HG02759 (cell line): ENCODE results near the gene CDIP1.
A peak's percentile ranks its signal among the peaks of the same experiment; 100 is the strongest.

ENCODE experiments used
- ATAC-seq: cut with Tn5 transposase; IDR thresholded peaks from one replicate; pipeline ENCODE4 v1.9.1; 2021; ENCODE audit warnings: mild to moderate bottlenecking, moderate library complexity; ENCODE audit not compliant: unreplicated experiment

The CDIP1 gene

DNA sequence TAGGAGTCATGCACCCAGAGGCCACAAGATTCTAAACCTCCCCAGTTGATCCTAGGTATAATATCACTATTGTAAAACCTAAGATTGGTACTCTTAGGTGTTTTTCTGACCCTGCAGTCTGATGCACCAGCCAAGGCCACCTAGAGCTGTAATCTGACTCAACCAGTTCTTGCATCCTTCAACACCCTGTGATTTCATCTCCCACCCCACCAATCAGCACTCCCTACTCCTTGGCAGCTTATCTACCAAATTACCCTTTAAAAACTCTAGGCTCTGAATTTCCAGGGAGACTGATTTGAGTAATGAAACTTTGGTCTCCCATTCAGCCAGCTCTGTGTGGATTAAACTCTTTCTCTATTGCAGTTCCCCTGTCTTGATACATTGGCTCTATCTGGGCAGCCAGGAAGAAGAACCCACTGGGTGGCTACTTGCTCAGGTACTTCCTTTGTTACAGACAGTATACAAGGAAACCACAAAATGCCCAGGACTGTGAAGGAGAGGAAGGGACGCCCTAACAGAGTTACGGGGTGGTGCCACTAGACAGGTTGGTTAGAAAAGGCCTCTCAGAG is 1.2 kb upstream of the CDIP1 start:
- no peak for ATAC-seq

DNA sequence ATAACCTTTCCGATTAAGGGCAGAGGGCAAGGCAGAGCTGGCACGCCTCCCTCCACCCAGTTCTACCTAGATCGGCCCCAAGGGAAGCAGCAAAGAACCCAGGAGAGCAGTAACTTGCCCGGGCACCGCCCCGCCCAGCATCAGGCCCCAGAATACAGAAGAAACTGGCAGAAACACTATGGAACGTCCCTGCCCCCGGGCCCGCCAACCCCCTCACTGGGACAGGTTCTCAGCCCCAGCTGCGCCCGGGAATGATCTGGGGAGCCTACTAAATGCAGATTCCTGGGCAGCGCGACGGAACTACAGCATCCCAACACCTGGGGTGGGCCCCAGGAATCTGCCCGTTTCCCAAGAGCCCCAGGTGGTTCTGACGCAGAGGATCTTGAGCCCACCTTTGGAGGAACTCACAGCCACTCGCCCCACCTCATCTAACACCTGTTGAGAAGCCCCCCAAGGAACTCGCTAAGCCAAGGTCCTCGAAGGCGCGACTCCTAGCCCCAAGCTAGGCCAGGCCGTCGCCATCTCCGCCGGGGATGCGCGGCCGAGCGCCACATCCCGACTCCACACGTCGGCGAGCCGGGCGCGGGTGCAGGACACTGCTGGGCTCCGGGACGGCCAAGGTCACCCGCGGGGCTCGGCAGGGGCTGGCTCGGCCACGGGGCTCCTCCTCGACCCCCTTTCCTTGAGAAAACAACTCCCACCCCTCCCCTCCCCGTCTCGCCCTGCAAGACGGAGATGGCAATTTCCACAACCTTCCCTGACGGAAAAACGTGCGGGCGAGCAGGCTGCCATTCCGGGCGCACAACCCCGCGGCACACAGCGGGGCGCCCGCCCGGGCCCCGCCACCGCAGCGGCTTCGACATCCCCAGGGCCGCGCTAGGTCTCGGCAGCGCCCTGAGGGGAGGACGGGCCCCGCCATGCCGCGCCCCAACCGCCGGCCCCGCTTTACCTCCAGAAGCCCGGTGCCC is 913 bp downstream of the CDIP1 start:
- peak; percentile 44 for ATAC-seq

DNA sequence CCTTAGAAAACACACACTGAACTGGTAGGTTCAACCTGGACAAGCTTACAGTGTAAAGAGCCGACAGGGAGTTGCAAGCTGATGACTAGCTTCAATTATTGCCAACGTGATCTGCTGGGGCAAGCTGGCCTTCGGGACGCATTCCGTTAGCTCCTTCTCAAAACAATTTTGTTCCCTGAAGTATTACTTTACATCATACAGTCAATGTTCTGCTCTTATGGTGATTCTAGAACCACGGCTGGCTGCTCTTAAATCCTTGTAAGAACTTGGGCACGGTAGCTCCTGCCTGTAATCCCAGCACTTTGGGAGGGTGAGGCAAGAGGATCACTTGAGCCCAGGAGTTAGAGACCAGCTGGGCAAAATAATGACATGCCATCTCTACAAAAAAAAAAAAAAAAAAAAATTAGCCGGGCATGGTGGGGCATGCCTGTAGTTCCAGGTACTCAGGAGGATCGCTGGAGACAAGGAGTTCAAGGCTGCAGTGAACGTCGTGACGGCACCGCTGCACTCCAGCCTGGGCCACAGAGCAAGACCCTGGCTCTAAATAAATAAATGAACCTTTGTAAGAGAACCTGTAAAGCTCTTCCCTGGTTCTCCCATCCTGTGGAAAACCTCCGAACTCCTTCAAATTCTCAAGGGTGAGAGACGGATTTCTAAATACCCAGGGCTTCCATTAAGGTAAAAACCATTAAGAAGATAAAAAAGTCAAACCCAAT is 2.0 kb downstream of the CDIP1 start:
- ATAC-seq = no peak

DNA sequence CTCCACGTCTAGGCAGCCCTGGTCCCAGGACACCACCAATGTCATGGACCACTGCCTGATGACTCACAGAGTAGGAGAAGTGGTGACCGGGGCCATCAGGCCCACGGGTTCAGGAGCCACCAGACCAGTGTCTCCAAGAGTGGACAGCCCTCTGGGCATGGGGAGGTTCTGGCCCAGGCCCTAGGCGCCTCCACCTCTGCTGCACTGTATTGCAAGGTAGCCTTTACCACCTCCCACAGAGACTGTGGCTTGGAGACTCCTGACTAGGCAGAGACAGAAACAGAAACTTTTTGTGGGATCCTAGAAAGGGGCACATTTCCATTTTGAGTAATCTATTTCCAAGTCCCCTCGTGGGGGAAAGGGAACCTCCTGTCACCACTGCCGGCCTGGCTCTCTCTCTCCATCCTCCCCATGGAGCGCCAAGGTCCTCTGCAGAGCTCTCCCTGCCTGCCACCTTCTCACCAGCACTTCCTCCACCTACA is 2.9 kb downstream of the CDIP1 start:
- ATAC-seq = no peak

DNA sequence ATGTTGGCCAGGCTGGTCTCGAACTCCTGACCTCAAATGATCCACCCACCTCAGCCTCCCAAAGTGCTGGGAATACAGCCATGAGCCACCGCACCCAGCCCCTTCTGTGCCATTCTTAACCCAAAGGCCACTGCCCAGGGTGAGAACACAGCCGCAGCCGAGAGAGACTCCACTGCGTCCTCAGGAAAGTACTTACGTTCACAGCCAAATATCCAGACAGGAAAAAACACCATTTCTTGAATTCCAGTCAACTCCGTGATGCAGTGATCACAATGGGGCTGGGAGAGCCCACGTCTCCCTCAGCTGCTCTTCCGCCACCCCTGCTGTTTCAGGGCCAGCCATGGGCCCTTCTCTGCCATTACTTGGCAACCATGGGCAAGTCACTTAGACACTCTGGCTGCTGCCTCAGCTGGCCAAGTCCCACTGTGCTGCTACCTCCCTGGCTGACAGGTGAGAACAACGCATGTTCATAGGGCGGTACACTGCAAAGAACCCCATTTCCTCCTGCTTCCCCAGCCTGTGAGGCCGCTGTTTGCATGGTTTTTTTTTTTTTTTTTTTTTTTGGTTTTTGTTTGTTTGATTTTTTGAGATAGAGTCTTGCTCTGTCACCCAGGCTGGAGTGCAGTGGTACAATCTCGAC is 4.3 kb downstream of the CDIP1 start:
- ATAC-seq = no peak

DNA sequence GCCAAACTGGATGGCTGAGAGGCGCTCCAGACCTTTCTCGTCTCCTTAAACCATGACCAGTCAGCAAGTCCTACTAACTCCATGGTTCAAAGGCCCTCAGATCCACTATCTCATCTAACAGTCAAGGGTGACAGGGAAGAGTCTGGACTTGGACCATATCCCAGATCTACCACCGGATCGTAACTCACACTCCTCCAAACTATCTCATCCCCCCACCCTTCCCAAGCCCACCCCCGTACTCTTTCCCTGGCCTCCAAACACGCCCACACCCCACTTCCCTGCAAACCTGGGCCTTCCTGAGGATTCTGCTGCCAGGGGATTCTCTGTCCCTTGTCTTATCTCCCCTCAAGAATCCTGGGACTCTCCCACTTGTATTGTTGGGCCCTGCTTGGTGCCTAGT is 5.1 kb downstream of the CDIP1 start:
- ATAC-seq = no peak

DNA sequence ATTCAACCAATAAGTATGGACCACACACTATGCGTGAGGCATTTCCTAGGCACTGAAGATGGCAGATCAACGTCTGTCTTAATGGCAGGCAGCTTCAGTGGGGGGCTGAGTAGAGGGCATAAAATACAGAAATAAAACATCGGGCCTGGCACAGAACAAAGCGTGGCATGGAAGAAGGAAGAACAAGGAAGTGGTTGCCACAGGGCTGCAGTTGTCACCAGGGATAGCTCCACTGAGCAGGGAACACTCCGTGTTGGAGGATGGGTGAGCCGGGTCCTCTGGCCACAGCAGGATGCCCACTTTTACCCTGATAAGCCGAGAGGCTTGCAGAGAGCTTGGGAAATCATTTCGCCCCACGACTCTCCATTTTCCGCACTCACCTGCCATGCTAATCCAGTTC is 6.3 kb downstream of the CDIP1 start:
- no peak for ATAC-seq

DNA sequence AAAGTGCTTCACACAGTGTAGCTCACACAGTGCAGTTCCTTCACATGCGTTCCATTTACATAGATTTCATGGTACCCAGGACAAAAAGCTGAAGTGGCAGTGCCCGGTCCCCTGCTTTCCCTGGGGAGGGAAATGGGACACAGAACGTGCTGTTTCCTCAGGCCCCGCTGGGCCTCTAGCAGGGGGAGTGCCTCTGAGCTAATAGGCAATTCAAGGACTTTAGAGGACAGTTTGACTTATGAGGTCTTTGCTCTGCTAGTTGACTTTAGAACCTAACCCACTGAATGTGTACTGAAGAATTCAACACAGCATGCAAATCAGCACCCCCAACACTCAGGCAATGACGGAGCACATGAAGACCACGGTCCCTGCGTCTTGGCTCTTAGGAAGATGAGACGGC is 6.8 kb downstream of the CDIP1 start:
- no peak for ATAC-seq

DNA sequence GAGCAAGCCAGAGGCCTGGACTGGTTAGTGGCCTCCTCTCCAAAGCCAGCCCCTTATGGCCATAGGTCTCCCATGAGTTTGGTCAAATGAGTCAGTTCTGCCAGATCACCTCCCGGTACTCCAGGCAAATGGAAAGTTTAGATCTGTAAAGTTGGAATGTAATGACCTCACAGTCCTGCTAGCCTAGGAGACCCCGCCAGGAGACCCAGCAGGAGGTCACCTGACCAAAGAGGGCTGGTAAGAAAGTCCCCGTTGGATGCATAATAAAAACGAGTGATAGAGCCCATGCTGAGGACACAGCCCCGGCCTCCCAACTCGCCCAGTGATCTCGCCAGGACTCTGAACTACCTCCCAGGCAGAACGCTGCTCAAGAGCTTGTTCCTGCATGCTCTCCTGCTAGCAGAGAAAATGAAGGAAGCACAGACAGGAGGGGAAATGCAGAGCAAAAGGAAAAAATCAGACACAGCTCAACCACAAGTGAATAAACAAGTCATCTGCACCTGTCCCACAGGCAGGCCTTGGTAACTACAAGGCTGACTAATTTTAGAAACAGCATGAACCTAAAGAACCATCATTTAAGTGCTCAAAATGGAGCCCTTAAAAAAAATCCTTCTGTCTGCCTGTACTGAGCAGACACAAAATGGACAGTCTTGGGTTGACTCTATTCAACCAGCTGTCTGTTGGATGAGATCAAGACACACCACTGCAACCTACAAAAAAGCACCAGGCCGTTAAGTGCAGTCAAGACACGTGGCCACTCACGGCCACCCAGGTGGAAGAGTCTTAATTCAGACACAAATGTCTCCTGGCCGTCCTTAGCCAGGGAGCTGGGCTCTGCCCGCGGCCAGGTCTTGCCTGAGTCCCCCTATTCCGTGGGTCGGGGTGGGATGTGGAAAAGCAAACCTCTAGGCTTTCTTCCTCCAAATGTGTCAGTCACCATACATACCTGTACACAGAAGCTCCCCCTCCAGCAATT is 9.2 kb downstream of the CDIP1 start:
- peak; percentile 50 for ATAC-seq

DNA sequence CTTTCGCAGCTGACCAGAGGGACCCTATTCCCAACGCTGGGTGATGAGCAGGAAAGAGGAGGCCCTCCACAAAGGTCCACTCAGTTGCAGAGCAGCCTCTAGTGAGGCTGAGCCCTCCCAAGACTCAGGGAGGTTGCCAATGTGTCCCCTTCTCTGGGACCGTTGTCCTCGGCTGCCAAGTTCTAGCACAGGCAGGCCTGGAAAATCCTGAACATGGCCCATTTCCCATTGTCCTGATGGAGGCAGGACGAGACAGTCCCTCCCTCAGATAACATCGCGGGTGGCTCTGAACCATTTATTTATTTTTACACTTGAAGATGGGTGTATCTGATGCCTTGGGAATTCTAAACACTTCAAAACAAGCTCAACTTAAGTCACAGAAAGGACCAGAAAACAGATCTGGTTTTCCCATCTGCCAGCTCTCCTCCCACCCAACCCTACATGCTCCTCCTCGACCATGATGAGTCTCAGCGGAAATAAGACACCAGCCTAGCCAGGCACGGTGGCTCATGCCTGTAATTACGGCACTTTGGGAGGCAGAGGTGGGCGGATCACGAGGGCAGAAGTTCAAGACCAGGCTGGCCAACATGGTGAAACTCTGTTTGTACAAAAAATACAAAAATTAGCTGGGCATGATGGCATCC is 12.8 kb downstream of the CDIP1 start:
- no peak for ATAC-seq

DNA sequence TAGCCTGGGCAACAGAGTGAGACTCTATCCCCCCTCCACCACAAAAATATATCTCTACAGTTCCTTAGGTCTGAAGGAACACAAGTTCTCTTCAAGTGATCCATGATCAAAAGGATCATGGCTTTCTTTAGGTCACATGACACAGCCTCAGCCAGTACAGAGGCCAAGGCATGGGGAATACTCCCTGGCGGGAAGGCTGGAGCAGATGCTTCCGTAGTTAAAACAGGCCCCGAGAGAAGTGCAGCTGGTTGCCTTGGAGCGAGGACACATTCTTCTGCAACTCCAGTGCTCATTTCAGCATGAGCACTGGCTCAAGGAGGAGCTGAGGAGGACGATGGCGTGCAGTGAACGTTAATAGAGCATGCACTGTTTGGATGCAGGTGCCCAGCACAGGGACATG is 13.5 kb downstream of the CDIP1 start:
- no peak for ATAC-seq

DNA sequence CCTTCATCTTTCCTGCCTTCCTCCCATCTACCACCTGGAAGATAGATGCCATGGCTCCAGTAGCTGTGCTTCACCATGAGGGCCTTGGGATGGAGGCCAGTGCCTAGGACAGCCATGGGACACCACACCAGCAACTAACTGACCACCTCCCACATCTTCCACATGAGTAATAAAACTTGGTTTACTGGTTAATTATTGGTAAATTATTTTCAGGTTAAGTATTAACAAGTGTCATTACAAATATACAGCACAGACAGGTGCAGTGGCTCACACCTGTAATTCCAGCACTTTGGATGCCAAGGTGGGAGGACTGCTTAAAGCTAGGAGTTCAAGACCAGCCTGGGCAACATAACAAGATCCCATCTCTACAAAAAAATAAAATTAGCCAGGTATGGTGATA is 14.0 kb downstream of the CDIP1 start:
- no peak for ATAC-seq

DNA sequence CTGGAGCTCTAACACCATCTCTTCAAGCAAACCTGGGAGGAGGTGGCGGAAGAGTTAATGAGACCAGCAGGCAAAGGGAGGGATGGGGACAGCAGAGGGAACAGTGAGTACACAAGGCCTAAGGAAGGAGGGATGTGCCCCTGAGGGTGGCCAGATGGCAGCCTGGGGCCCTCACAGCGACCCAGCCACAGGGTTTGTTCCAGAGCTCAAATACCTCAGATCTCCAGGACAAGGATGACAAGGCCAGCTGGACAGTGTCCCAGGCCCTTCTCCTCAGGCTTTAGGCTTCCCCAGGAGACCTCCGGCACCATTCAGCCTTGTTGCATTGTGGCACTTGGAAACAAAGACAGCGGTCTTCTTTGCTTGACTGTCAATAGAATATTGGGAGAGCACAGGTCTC is 14.9 kb downstream of the CDIP1 start:
- ATAC-seq = no peak

DNA sequence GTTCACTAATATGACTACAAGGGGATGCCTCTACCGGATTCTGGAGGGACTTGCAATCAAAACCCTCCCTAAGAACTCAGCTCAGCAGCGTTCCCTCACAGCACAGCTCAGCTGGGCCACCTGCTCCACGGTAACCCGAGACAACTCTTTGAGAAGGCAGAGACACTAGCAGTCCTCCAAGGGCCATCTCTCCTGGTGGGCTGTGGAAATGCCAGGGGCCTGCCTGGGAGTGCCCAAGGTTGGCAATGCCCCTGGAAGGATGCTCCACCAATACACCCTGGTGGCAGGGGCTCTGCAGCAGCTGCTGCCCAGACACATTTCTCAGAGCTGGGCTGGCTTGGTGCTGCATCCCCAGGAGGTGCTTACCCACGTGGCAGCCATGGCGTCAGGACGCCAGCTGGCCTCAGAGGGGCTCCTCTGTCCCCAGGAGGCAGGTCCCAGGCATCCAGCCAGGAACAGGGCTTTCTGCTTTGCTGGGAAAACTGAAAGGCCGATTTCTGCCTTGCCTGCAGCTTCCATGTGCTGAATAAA is 16.5 kb downstream of the CDIP1 start:
- ATAC-seq = no peak

DNA sequence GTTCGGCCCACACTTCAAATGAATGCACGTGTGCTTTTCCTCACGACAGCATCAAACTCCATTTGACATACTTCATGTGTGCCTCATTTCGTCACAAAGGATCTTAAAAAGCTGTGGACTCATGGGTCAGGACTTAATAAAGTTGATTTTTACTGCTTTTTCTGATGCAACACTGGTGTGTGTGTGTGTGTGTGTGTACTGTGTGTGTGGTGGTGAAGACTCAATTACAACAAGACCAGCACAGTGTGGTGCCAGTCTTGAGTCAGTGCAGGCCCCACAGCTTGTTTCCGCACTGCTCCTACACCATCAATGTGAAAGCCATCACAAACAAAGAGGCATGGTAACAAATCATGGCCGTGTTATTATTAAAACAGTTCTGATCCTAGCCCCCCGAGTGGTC is 17.7 kb downstream of the CDIP1 start:
- ATAC-seq = no peak

DNA sequence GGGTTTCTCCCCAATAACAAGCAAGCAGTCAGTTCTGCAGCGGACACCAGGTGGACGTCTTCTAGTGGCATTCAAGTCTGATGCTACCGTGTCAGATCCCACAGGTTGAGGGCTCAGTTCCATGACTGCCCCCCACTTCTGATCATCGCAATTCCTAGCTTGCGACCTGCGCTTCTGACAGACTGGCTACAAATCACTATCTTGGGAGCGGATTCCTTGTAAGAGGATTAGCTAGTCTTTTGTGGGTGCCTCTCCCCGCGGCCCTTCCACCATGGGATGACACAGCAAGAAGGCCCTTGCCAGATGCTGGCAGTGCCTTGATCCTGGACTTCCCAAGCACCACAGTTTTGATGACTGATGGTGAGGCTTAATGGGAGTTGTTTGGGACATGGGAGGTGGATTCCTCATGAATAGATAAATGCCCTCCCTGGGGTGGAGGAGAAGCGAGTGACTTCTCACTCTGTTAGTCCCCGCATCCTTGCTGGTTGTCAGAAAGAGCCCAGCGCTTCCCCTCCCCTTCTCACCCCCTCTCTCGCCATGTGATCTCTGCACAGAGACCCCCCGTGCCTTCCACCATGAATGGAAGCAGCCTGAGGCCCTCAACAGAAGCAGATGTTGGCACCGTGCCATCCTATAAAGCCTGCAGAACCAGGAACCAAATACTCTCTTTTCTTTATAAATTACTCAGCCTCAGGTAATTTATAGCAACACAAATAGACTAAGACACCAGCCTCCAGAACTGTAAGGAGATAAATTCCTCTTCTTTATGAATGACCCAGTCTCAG is 19.1 kb downstream of the CDIP1 start:
- ATAC-seq = no peak

DNA sequence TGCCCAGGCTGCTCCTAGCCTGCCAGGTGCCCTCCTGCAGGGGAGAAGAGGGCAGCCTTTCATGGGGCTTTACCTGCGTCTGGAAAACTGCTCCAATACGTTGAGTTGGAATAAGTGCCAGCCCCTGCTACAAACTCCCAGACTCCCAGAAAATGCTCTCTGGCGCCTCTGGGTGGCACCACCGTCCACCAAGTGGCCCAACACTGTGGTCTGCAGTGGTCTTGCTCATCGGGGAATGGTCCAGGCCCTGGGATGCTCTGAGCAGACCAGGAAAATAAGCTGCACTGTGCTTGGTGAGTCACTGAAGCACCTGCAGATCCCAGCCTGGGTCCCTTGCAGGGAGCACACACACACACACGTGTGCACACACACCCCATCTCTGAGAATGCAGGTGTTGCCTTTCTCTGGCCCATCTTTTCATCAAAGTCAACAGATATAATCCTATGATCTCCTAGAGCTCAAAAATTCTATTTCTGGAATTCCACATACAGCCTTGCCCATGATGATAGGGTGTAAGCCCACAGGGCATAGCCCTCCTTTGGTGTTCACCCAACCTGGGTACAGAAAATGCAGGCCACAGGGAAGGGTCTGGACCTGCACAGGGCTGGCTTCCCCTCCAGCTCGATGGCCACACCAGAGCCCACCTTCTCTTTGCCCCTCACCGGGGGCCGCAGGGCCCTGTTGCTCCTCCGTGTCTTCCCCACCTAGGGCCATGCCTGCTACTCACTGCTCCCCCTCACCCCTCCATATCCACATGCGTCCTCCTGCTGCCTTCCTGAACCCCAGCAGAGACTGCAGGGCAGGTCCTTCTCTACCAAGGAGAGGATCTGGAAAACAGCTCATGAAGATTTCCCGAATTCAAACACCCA is 20.5 kb downstream of the CDIP1 start:
- no peak for ATAC-seq
